GM12878 (cell line): Measurements from ENCODE around the gene GMCL2. TPM values are rescaled to one million over a fixed set of nuclear protein-coding genes. Genes with fewer than 3 reads are reported as not detected.

ENCODE experiments used
- ATAC-seq: fragments of 200-7000 bp; cut with Tn5 transposase; 3 replicates; pipeline ENCODE4 v1.9.1; 2020; ENCODE audit warnings: mild to moderate bottlenecking, moderate library complexity
- BruUV-seq: library from RNA; stranded (reverse); fragments of 400-500 nt; replicated peaks from 2 replicates; lab custom pipeline; 2021; lab: Mats Ljungman, UMichigan
- CTCF ChIA-PET: fragments of 300-600 bp; sonication (Branson Sonifier 250); formaldehyde crosslinking; extraction: SDS; loops from one replicate; lab custom pipeline; 2021; ENCODE audit warnings: inconsistent platforms; lab: Yijun Ruan, JAX
- POLR2A ChIA-PET: fragments of 350-600 bp; formaldehyde crosslinking; extraction: SDS; loops from one replicate; lab custom pipeline; 2021; ENCODE audit warnings: inconsistent platforms; lab: Charles Lee
- RAD21 ChIA-PET: fragments of 300-600 bp; sonication (Branson Sonifier 250); formaldehyde crosslinking; loops from one replicate; lab custom pipeline; 2023; ENCODE audit warnings: antibody characterized with exemption; ENCODE audit not compliant: unreplicated experiment; lab: Charles Lee
- SMC1A ChIA-PET: fragments of 300-600 bp; sonication (Branson Sonifier 250); formaldehyde crosslinking; loops from one replicate; lab custom pipeline; 2023; ENCODE audit not compliant: unreplicated experiment, uncharacterized antibody; lab: Charles Lee
- DNase-seq: peaks from one replicate; pipeline ENCODE4 v3.0.0-alpha.2; 2011; ENCODE audit warnings: low read depth, low spot score
- FAIRE-seq: peaks from 3 replicates; lab custom pipeline; 2011; peaks lifted over from hg19 to GRCh38; lab: Jason Lieb, UNC
- H2AFZ ChIP-seq: 2 replicates; pipeline ENCODE4 v1.6.0; 2011; ENCODE audit warnings: low read depth, low read length, control low read depth; ENCODE audit not compliant: control insufficient read depth
- H3K27ac ChIP-seq: 2 replicates; pipeline ENCODE4 v1.5.1; 2011; ENCODE audit warnings: control low read depth; ENCODE audit not compliant: control insufficient read depth, insufficient read depth
- H3K27me3 ChIP-seq, 2 experiments: replicated peaks in 1 of 2; 2 replicates each; pipeline versions ENCODE4 v1.6.0 to v1.6.1; 2011; ENCODE audit warnings: low read length in 1 of 2; ENCODE audit not compliant: control insufficient read depth in 2 of 2, insufficient read depth in 2 of 2
- H3K36me3 ChIP-seq, 2 experiments: 2 replicates each; pipeline ENCODE4 v1.5.1; 2011; ENCODE audit warnings: low read length in 1 of 2; ENCODE audit not compliant: control insufficient read depth in 2 of 2, insufficient read depth in 2 of 2
- H3K4me1 ChIP-seq: 2 replicates; pipeline ENCODE4 v1.6.1; 2011; ENCODE audit warnings: mild to moderate bottlenecking, low read length, moderate library complexity, mixed read lengths; ENCODE audit not compliant: control insufficient read depth, insufficient read depth
- H3K4me2 ChIP-seq: 2 replicates; pipeline ENCODE4 v1.6.0; 2011; ENCODE audit warnings: control low read depth; ENCODE audit not compliant: control insufficient read depth, insufficient read depth
- H3K4me3 ChIP-seq: fragments of 200-600 bp; sonication (generic); 2 replicates; pipeline ENCODE4 v1.5.1; 2016
- H3K79me2 ChIP-seq: 2 replicates; pipeline ENCODE4 v1.6.0; 2011; ENCODE audit warnings: low read length; ENCODE audit not compliant: control insufficient read depth, insufficient read depth
- H3K9ac ChIP-seq: 2 replicates; pipeline ENCODE4 v1.8.0; 2011; ENCODE audit warnings: low read length, control low read depth, mixed read lengths; ENCODE audit not compliant: control insufficient read depth, insufficient read depth
- H3K9me3 ChIP-seq: replicated peaks from 3 replicates; pipeline ENCODE4 v1.5.1; 2011; ENCODE audit warnings: mild to moderate bottlenecking, low read length; ENCODE audit not compliant: control insufficient read depth, insufficient read depth
- H4K20me1 ChIP-seq: 2 replicates; pipeline ENCODE4 v1.6.0; 2011; ENCODE audit not compliant: control insufficient read depth, insufficient read depth
- ATF7 ChIP-seq: fragments of 450-650 bp; IDR thresholded peaks from 2 replicates; pipeline ENCODE4 v1.6.1; 2016; ENCODE audit warnings: low read depth, mild to moderate bottlenecking
- BACH1 ChIP-seq: fragments of 450-650 bp; IDR thresholded peaks from 2 replicates; pipeline ENCODE4 v1.6.1; 2017; ENCODE audit warnings: mild to moderate bottlenecking, borderline replicate concordance
- BRCA1 ChIP-seq: IDR thresholded peaks from 2 replicates; pipeline ENCODE4 v1.6.1; 2011; ENCODE audit warnings: low read depth, low read length, improper control_type of control experiment
- CHD2 ChIP-seq: IDR thresholded peaks from 2 replicates; pipeline ENCODE4 v1.6.1; 2011; ENCODE audit warnings: low read depth, low read length, improper control_type of control experiment, borderline replicate concordance
- ETV6 ChIP-seq, 2 experiments: fragments of 450-650 bp in 1 of 2; IDR thresholded peaks in 1 of 2; conservative IDR thresholded peaks in 1 of 2; 2 replicates each; pipeline ENCODE4 v1.6.1; 2014; ENCODE audit warnings: antibody characterized with exemption in 1 of 2, borderline replicate concordance in 1 of 2, low read depth in 1 of 2, mild to moderate bottlenecking in 1 of 2, moderate library complexity in 1 of 2
- FOXK2 ChIP-seq: fragments of 450-650 bp; IDR thresholded peaks from 2 replicates; pipeline ENCODE4 v1.6.1; 2017; ENCODE audit warnings: mild to moderate bottlenecking, moderate library complexity
- HDAC2 ChIP-seq: fragments of 200-600 bp; sonication (generic); IDR thresholded peaks from 2 replicates; pipeline ENCODE4 v1.6.1; 2017
- MLLT1 ChIP-seq: fragments of 450-650 bp; IDR thresholded peaks from 2 replicates; pipeline ENCODE4 v1.6.1; 2016; ENCODE audit warnings: mild to moderate bottlenecking
- NRF1 ChIP-seq: conservative IDR thresholded peaks from 2 replicates; pipeline ENCODE4 v1.6.1; 2011; ENCODE audit warnings: mild to moderate bottlenecking, low read depth, low read length, improper control_type of control experiment
- POLR2AphosphoS5 ChIP-seq: IDR thresholded peaks from 2 replicates; pipeline ENCODE4 v1.6.1; 2011; ENCODE audit warnings: mild to moderate bottlenecking, low read length, inconsistent platforms
- RFX5 ChIP-seq: IDR thresholded peaks from 2 replicates; pipeline ENCODE4 v1.6.1; 2011; ENCODE audit warnings: low read depth, low read length, improper control_type of control experiment
- SPI1 ChIP-seq: IDR thresholded peaks from 2 replicates; pipeline ENCODE4 v1.6.1; 2011; ENCODE audit warnings: low read depth, mild to moderate bottlenecking, low read length, moderate library complexity, borderline replicate concordance; ENCODE audit not compliant: insufficient read depth
- STAT3 ChIP-seq: IDR thresholded peaks from 2 replicates; pipeline ENCODE4 v1.6.1; 2011; ENCODE audit warnings: low read depth, low read length, improper control_type of control experiment
- TCF7 ChIP-seq: IDR thresholded peaks from 2 replicates; pipeline ENCODE4 v1.6.1; 2014; ENCODE audit warnings: antibody characterized with exemption, borderline replicate concordance
- WGBS: methylation state at CpG from one replicate; pipeline ENCODE4 v1.1.6; 2016; ENCODE audit warnings: low lambda C conversion rate; ENCODE audit not compliant: insufficient replicate concordance, insufficient coverage; ENCODE audit errors: missing lambda C conversion rate; 5-methylcytosine and 5-hydroxymethylcytosine counted together
- in situ Hi-C: fragments of 300-500 bp; cut with MboI; formaldehyde crosslinking; loops from 9 replicates; pipeline ENCODE4 v1.14.3; 2018; ENCODE audit warnings: mixed read lengths
- intact Hi-C: fragments of 100-400 bp; cut with micrococcal nuclease; formaldehyde crosslinking; loops from one replicate; pipeline ENCODE4 v1.14.2; 2022; ENCODE audit not compliant: unreplicated experiment
- polyA plus RNA-seq, 11 experiments: library from polyadenylated mRNA; depleted of rRNA in 4 of 11; unstranded in 6 of 11; stranded (reverse) in 5 of 11; fragments of >200 nt; fragmentation: Nextera tagmentation in 4 of 11; fragmentation: Illumina TruSeq in 1 of 11; extraction: Ambion mirVana in 4 of 11; extraction: Trizol in 1 of 11; gene quantifications; 1 replicate in 1 of 11; 2 replicates in 10 of 11; pipeline versions ENCODE4 v1.2.1 to v1.2.3, GENCODE V29; 2011 to 2016; ENCODE audit warnings: inconsistent platforms in 2 of 11, missing spikeins in 2 of 11, low read depth in 1 of 11
- total RNA-seq, 4 experiments: library from RNA; depleted of rRNA in 3 of 4; stranded (reverse); fragments of >200 nt in 3 of 4; fragmentation: Illumina TruSeq in 1 of 4; extraction: Trizol in 1 of 4; gene quantifications; 2 replicates each; pipeline versions ENCODE4 v1.2.1 to v1.2.3, GENCODE V29; 2013 to 2021
- TF ChIP-seq, protein P1 (sequence below): fragments of 450-650 bp; IDR thresholded peaks from 2 replicates; pipeline ENCODE4 v1.6.1; 2017; ENCODE audit warnings: mild to moderate bottlenecking, moderate library complexity
- TF ChIP-seq, protein P2 (sequence below): fragments of 150-350 bp; IDR thresholded peaks from 2 replicates; pipeline ENCODE4 v1.6.1; 2016; ENCODE audit warnings: low read depth, low read length

GMCL2 gene
- total and polyA plus RNA-seq, 10 of the 15 experiments (the other 5 are each of a cell fraction or from before 2014, with no cell fraction given): 0.07 TPM; not detected in 9

GRCh38 chr5:178228609-178229008, 41.4 kb upstream of the GMCL2 start:
- BruUV-seq: no TSS peak
- no peaks in the 10 kb centered on the region for H3K9me3 ChIP-seq
- H3K4me1 ChIP-seq: peaks cover 10% of the 10 kb centered on the region
- SMC1A ChIA-PET: no interaction called here
- CTCF ChIA-PET: interaction anchor here (0.9 kb wide), 1 partner anchor 22 kb away, joined by 4 read pairs; no protein-coding TSS in a partner anchor
- H3K27me3 ChIP-seq: no peaks in the 10 kb centered on the region
- POLR2A ChIA-PET: interaction anchor here (0.7 kb wide), 1 partner anchor 16 kb away, joined by 3 read pairs; no protein-coding TSS in a partner anchor
- no peak overlapping the region for H3K9ac ChIP-seq
- in situ Hi-C loops (no loop called here), intact Hi-C loops (no loop called here)
- H3K79me2 ChIP-seq: peaks cover 29% of the 10 kb centered on the region
- no peak for ATAC-seq
- H3K27ac ChIP-seq: no peak overlapping the region
- 90% methylated on average over 11 of the region's 11 CpGs for WGBS
- RAD21 ChIA-PET: no interaction called here
- no peak for DNase-seq
- no peaks in the 10 kb centered on the region for H4K20me1 ChIP-seq
- H3K36me3 ChIP-seq: peaks cover 1 to 11% of the 10 kb centered on the region in 2 experiments
- H3K4me2 ChIP-seq: no peak overlapping the region
- no peak overlapping the region for H3K4me3 ChIP-seq
- no peak overlapping the region for H2AFZ ChIP-seq
- FAIRE-seq: no peak
- TF ChIP-seq, protein P1, sequence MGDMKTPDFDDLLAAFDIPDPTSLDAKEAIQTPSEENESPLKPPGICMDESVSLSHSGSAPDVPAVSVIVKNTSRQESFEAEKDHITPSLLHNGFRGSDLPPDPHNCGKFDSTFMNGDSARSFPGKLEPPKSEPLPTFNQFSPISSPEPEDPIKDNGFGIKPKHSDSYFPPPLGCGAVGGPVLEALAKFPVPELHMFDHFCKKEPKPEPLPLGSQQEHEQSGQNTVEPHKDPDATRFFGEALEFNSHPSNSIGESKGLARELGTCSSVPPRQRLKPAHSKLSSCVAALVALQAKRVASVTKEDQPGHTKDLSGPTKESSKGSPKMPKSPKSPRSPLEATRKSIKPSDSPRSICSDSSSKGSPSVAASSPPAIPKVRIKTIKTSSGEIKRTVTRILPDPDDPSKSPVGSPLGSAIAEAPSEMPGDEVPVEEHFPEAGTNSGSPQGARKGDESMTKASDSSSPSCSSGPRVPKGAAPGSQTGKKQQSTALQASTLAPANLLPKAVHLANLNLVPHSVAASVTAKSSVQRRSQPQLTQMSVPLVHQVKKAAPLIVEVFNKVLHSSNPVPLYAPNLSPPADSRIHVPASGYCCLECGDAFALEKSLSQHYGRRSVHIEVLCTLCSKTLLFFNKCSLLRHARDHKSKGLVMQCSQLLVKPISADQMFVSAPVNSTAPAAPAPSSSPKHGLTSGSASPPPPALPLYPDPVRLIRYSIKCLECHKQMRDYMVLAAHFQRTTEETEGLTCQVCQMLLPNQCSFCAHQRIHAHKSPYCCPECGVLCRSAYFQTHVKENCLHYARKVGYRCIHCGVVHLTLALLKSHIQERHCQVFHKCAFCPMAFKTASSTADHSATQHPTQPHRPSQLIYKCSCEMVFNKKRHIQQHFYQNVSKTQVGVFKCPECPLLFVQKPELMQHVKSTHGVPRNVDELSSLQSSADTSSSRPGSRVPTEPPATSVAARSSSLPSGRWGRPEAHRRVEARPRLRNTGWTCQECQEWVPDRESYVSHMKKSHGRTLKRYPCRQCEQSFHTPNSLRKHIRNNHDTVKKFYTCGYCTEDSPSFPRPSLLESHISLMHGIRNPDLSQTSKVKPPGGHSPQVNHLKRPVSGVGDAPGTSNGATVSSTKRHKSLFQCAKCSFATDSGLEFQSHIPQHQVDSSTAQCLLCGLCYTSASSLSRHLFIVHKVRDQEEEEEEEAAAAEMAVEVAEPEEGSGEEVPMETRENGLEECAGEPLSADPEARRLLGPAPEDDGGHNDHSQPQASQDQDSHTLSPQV: no peak
- TF ChIP-seq FOXK2 (no peak), POLR2AphosphoS5 (no peak), TCF7 (no peak), ATF7 (no peak), BACH1 (no peak), MLLT1 (no peak), RFX5 (no peak), NRF1 (no peak), CHD2 (no peak), STAT3 (no peak), BRCA1 (no peak), ETV6 (conservative IDR thresholded peaks at IDR 0.05 in 1 of 2, IDR thresholded peaks at IDR 0.05 in 1 of 2; ENCODE audit: borderline replicate concordance in 1 of 2, low read depth in 1 of 2) (no peak), SPI1 (no peak), HDAC2 (no peak)
- TF ChIP-seq, protein P2, sequence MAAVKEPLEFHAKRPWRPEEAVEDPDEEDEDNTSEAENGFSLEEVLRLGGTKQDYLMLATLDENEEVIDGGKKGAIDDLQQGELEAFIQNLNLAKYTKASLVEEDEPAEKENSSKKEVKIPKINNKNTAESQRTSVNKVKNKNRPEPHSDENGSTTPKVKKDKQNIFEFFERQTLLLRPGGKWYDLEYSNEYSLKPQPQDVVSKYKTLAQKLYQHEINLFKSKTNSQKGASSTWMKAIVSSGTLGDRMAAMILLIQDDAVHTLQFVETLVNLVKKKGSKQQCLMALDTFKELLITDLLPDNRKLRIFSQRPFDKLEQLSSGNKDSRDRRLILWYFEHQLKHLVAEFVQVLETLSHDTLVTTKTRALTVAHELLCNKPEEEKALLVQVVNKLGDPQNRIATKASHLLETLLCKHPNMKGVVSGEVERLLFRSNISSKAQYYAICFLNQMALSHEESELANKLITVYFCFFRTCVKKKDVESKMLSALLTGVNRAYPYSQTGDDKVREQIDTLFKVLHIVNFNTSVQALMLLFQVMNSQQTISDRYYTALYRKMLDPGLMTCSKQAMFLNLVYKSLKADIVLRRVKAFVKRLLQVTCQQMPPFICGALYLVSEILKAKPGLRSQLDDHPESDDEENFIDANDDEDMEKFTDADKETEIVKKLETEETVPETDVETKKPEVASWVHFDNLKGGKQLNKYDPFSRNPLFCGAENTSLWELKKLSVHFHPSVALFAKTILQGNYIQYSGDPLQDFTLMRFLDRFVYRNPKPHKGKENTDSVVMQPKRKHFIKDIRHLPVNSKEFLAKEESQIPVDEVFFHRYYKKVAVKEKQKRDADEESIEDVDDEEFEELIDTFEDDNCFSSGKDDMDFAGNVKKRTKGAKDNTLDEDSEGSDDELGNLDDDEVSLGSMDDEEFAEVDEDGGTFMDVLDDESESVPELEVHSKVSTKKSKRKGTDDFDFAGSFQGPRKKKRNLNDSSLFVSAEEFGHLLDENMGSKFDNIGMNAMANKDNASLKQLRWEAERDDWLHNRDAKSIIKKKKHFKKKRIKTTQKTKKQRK: no peak
